HL-60/S4 treated with retinoic acid at 250 ng/mL for 4 days and 3 days (cell line): ENCODE data around the gene CPEB3.
"Not testable (repeated sequence)": the region's sequence is repeated elsewhere in the genome, so short reads cannot be mapped to it uniquely, and the experiment has no call there.

Experiments
- in situ Hi-C: fragments of 300-500 bp; cut with MboI; formaldehyde crosslinking; loops from 2 replicates; pipeline ENCODE4 v1.7.0; 2022; ENCODE audit warnings: low sequenced_read_pairs

CPEB3 gene

GRCh38 chr10:92216608-92217007, 74.3 kb downstream of the CPEB3 start:
- in situ Hi-C loops = not testable (repeated sequence)

GRCh38 chr10:92215222-92215621, 75.7 kb downstream of the CPEB3 start:
- in situ Hi-C loops = not testable (repeated sequence)

- in situ Hi-C loops = no loop called here
Measured at GRCh38 chr10:92213049-92213448, 77.8 kb downstream of the CPEB3 start.

- in situ Hi-C loops = no loop called here
Measured at GRCh38 chr10:92208736-92209135, 82.1 kb downstream of the CPEB3 start.

- in situ Hi-C loops = no loop called here
Measured at GRCh38 chr10:92208157-92208720, 82.6 kb downstream of the CPEB3 start.

- in situ Hi-C loops = no loop called here
Measured at GRCh38 chr10:92207061-92207460, 83.8 kb downstream of the CPEB3 start.

GRCh38 chr10:92203919-92204623, 86.8 kb downstream of the CPEB3 start:
- in situ Hi-C loops = no loop called here

GRCh38 chr10:92202536-92202935, 88.3 kb downstream of the CPEB3 start:
- in situ Hi-C loops = no loop called here

GRCh38 chr10:92200564-92200963, 90.3 kb downstream of the CPEB3 start:
- in situ Hi-C loops = no loop called here

GRCh38 chr10:92187101-92187500, 103.8 kb downstream of the CPEB3 start:
- in situ Hi-C loops = no loop called here

- in situ Hi-C loops = no loop called here
Measured at GRCh38 chr10:92184977-92185376, 105.9 kb downstream of the CPEB3 start.

- in situ Hi-C loops = no loop called here
Measured at GRCh38 chr10:92183199-92183598, 107.7 kb downstream of the CPEB3 start.

GRCh38 chr10:92181575-92181974, 109.3 kb downstream of the CPEB3 start:
- in situ Hi-C loops = no loop called here

- in situ Hi-C loops = no loop called here
Measured at GRCh38 chr10:92180399-92180798, 110.5 kb downstream of the CPEB3 start.

GRCh38 chr10:92177546-92177945, 113.3 kb downstream of the CPEB3 start:
- in situ Hi-C loops = no loop called here

GRCh38 chr10:92175164-92175563, 115.7 kb downstream of the CPEB3 start:
- in situ Hi-C loops = no loop called here

- in situ Hi-C loops = no loop called here
Measured at GRCh38 chr10:92173996-92174395, 116.9 kb downstream of the CPEB3 start.

GRCh38 chr10:92164036-92164696, 126.7 kb downstream of the CPEB3 start:
- in situ Hi-C loops = no loop called here

- in situ Hi-C loops = no loop called here
Measured at GRCh38 chr10:92162541-92162940, 128.3 kb downstream of the CPEB3 start.

GRCh38 chr10:92156874-92157773, 133.8 kb downstream of the CPEB3 start:
- in situ Hi-C loops = no loop called here

GRCh38 chr10:92150823-92151222, 140.1 kb downstream of the CPEB3 start:
- in situ Hi-C loops = no loop called here
